ENCODE measurements around the gene ACTN1.
A peak's percentile ranks its signal among the peaks of the same experiment; 100 is the strongest.

DNA sequence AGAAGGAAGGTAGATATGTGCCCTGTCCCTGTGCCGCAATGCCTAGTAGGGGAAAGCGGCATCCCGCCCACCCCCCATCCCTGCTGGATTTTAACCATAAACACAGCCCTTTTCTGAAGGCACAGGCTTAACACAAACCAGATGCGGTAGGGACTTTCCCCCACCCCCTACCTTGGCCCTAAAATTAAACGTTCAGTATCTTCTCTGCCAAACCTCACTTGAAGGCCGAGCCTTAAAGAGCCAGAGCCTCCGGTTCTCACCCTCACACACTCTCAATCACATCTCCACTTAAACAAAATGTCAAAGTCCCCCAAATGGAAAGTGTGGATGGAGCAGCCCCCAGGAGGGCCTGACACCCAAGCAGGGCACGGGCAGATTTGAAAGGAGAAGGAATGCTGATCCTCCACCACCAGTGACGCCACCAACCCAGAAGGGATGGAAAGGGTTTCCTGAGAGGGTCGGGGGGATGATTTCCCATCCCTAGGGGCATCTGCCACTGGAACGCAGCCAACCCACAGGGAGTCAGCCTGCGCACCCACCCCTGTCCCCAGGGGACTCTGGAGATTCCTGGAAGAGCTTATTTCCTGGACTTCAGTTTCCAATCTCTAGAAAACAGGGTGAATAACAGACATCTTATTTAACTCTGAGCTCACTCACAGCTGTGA is 26.4 kb downstream of the ACTN1 start:
- TF ChIP-seq, protein P1, sequence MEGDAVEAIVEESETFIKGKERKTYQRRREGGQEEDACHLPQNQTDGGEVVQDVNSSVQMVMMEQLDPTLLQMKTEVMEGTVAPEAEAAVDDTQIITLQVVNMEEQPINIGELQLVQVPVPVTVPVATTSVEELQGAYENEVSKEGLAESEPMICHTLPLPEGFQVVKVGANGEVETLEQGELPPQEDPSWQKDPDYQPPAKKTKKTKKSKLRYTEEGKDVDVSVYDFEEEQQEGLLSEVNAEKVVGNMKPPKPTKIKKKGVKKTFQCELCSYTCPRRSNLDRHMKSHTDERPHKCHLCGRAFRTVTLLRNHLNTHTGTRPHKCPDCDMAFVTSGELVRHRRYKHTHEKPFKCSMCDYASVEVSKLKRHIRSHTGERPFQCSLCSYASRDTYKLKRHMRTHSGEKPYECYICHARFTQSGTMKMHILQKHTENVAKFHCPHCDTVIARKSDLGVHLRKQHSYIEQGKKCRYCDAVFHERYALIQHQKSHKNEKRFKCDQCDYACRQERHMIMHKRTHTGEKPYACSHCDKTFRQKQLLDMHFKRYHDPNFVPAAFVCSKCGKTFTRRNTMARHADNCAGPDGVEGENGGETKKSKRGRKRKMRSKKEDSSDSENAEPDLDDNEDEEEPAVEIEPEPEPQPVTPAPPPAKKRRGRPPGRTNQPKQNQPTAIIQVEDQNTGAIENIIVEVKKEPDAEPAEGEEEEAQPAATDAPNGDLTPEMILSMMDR (IDR thresholded peaks at IDR 0.05): no peak
- TF ChIP-seq POLR2A (IDR thresholded peaks at IDR 0.05): no peak
- TF ChIP-seq POLR2AphosphoS5 (IDR thresholded peaks at IDR 0.05; ENCODE audit: insufficient read depth in 1 of 2, low read depth in 1 of 2): peak in 1 of 2 donors; percentile 1
